ENCODE measurements around the gene HELT. TPM values are rescaled to one million over a fixed set of nuclear protein-coding genes. Genes with fewer than 3 reads are reported as not detected.
"Not testable (repeated sequence)": the region's sequence is repeated elsewhere in the genome, so short reads cannot be mapped to it uniquely, and the experiment has no call there.

HELT gene
- total and polyA plus RNA-seq, 4 donors = 0.09 to 2.5 (median 0.53) TPM; not detected in 1

DNA sequence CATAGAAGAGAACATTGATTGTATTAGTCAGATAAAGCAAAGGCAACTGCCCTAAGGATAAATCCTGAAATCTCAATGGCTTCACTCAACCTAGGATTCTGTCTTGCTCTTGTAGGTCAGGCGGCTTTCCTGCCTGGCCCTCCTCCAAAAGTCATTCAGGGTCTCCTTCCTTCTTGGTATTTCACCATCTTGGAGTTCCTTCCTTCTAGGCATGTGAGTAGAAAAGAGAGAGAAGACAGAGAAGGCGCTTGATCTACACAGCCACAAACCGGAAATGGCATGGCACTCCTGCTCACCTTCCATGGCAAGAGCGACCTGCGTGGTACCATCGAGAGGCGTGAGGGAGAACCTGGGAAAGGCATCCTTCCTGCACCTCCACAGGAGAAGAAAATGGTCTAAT, 45.3 kb upstream of the HELT start:
- TF ChIP-seq, protein P1, sequence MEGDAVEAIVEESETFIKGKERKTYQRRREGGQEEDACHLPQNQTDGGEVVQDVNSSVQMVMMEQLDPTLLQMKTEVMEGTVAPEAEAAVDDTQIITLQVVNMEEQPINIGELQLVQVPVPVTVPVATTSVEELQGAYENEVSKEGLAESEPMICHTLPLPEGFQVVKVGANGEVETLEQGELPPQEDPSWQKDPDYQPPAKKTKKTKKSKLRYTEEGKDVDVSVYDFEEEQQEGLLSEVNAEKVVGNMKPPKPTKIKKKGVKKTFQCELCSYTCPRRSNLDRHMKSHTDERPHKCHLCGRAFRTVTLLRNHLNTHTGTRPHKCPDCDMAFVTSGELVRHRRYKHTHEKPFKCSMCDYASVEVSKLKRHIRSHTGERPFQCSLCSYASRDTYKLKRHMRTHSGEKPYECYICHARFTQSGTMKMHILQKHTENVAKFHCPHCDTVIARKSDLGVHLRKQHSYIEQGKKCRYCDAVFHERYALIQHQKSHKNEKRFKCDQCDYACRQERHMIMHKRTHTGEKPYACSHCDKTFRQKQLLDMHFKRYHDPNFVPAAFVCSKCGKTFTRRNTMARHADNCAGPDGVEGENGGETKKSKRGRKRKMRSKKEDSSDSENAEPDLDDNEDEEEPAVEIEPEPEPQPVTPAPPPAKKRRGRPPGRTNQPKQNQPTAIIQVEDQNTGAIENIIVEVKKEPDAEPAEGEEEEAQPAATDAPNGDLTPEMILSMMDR (IDR thresholded peaks at IDR 0.05; ENCODE audit: control extremely low read depth, extremely low read depth) = no peak

DNA sequence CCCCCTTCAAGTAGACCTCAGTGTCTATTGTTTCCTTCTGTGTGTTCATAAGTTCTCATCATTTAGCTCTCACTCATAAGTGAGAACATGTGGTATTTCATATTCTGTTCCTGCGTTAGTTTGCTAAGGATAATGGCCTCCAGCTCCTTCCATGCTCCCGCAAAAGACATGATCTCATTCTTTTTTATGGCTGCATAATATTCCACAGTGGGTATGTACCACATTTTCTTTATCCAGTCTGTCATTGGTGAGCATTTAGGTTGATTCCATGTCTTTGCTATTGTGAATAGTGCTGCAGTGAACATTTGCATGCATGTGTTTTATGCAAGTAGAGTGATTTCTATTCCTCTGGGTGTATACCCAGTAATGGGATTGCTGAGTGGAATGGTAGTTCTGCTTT, 41.9 kb upstream of the HELT start:
- 96 to 99% methylated on average over 2 of the region's 2 CpGs for whole genome bisulfite sequencing, 2 donors
- DNase-seq; H3K27me3 ChIP-seq (ENCODE audit: control insufficient read depth in 3 of 3, insufficient read depth in 3 of 3, low read length in 2 of 3); ATAC-seq (ENCODE audit: insufficient read depth, low FRiP score); H3K4me3 ChIP-seq; H3K27ac ChIP-seq (ENCODE audit: low read depth in 1 of 2, low read length in 1 of 2); H3K9me3 ChIP-seq (ENCODE audit: control insufficient read depth in 4 of 4, insufficient read depth in 3 of 4, low read length in 3 of 4); H3K9ac ChIP-seq (ENCODE audit: insufficient read depth in 1 of 2, low read length in 2 of 2); H3K4me1 ChIP-seq (ENCODE audit: control insufficient read depth in 5 of 5, insufficient read depth in 5 of 5, low read length in 5 of 5); H3K36me3 ChIP-seq (ENCODE audit: control insufficient read depth in 4 of 4, insufficient read depth in 4 of 4, low read length in 4 of 4): not testable (repeated sequence)

More for the DNA sequence above, 45.3 kb upstream of the HELT start:
- DNase-seq = no peak
- Histone ChIP-seq H3K36me3 (ENCODE audit: control insufficient read depth in 4 of 4, insufficient read depth in 4 of 4, low read length in 4 of 4) (no peaks in the 10 kb centered on the region), H3K27ac (ENCODE audit: low read depth in 1 of 2, low read length in 1 of 2) (no peak overlapping the region), H3K4me1 (ENCODE audit: control insufficient read depth in 5 of 5, insufficient read depth in 5 of 5, low read length in 5 of 5) (no peaks in the 10 kb centered on the region), H3K4me3 (no peak overlapping the region), H3K9ac (ENCODE audit: insufficient read depth in 1 of 2, low read length in 2 of 2) (no peak overlapping the region), H3K9me3 (ENCODE audit: control insufficient read depth in 4 of 4, insufficient read depth in 3 of 4, low read length in 3 of 4) (no peaks in the 10 kb centered on the region), H3K27me3 (ENCODE audit: control insufficient read depth in 3 of 3, insufficient read depth in 3 of 3, low read length in 2 of 3) (no peaks in the 10 kb centered on the region)
- 62 to 74% methylated on average over 7 of the region's 7 CpGs for WGBS, 2 donors
- no peak for ATAC-seq (ENCODE audit: insufficient read depth, low FRiP score)

GRCh38 chr4:184977747-184978146, 40.5 kb upstream of the HELT start:
- Histone ChIP-seq H3K27me3 (ENCODE audit: control insufficient read depth in 3 of 3, insufficient read depth in 3 of 3, low read length in 2 of 3) (no peaks in the 10 kb centered on the region), H3K27ac (ENCODE audit: low read depth in 1 of 2, low read length in 1 of 2) (no peak overlapping the region), H3K4me3 (no peak overlapping the region), H3K9ac (ENCODE audit: insufficient read depth in 1 of 2, low read length in 2 of 2) (no peak overlapping the region), H3K4me1 (ENCODE audit: control insufficient read depth in 5 of 5, insufficient read depth in 5 of 5, low read length in 5 of 5) (peaks cover 0 to 1% (median 0%) of the 10 kb centered on the region in 5 donors), H3K9me3 (ENCODE audit: control insufficient read depth in 4 of 4, insufficient read depth in 3 of 4, low read length in 3 of 4) (no peaks in the 10 kb centered on the region), H3K36me3 (ENCODE audit: control insufficient read depth in 4 of 4, insufficient read depth in 4 of 4, low read length in 4 of 4) (no peaks in the 10 kb centered on the region)
- peak in 1 of 3 donors; percentile 10 for DNase-seq
- WGBS, 2 donors = 55 to 67% methylated on average over 3 of the region's 3 CpGs
- TF ChIP-seq, protein P1 (IDR thresholded peaks at IDR 0.05; ENCODE audit: control extremely low read depth, extremely low read depth) = no peak
- ATAC-seq (ENCODE audit: insufficient read depth, low FRiP score) = no peak

DNA sequence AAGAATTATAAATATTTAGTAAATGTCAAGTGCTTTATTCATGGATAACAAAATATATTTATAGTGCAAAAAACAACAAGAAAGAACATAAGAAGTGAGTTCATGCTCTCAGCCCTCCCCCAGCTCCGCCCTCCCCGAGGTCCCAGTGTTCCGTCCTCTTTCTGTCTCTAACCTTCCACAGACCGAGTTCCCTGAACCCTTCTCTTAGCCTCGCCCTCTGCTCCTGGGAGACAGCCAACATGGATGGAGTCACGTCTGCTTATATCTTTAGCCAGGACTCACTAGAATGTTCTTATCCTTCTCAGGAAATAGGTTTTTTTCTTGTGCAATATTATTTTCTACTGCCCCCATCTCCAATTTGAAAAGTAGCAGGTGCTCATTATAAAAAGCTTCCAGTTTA, 40.1 kb upstream of the HELT start:
- Histone ChIP-seq H3K9me3 (ENCODE audit: control insufficient read depth in 4 of 4, insufficient read depth in 3 of 4, low read length in 3 of 4) (peaks cover 0 to 2% (median 0%) of the 10 kb centered on the region in 4 donors), H3K4me1 (ENCODE audit: control insufficient read depth in 5 of 5, insufficient read depth in 5 of 5, low read length in 5 of 5) (peaks cover 0 to 2% (median 0%) of the 10 kb centered on the region in 5 donors), H3K27ac (ENCODE audit: low read depth in 1 of 2, low read length in 1 of 2) (no peak overlapping the region), H3K4me3 (no peak overlapping the region), H3K36me3 (ENCODE audit: control insufficient read depth in 4 of 4, insufficient read depth in 4 of 4, low read length in 4 of 4) (no peaks in the 10 kb centered on the region), H3K9ac (ENCODE audit: insufficient read depth in 1 of 2, low read length in 2 of 2) (no peak overlapping the region), H3K27me3 (ENCODE audit: control insufficient read depth in 3 of 3, insufficient read depth in 3 of 3, low read length in 2 of 3) (no peaks in the 10 kb centered on the region)
- DNase-seq (peak in 1 of 3 donors; percentile 9), ATAC-seq (ENCODE audit: insufficient read depth, low FRiP score) (no peak)
- 30 to 37% methylated on average over 6 of the region's 6 CpGs for WGBS, 2 donors
- TF ChIP-seq, protein P1 (IDR thresholded peaks at IDR 0.05; ENCODE audit: control extremely low read depth, extremely low read depth) = no peak
